ENCODE measurements around the gene APEH. TPM values are rescaled to one million over a fixed set of nuclear protein-coding genes. Genes with fewer than 3 reads are reported as not detected.

APEH gene
- total RNA-seq, 1 experiment from 2014 or later: 215 TPM

DNA sequence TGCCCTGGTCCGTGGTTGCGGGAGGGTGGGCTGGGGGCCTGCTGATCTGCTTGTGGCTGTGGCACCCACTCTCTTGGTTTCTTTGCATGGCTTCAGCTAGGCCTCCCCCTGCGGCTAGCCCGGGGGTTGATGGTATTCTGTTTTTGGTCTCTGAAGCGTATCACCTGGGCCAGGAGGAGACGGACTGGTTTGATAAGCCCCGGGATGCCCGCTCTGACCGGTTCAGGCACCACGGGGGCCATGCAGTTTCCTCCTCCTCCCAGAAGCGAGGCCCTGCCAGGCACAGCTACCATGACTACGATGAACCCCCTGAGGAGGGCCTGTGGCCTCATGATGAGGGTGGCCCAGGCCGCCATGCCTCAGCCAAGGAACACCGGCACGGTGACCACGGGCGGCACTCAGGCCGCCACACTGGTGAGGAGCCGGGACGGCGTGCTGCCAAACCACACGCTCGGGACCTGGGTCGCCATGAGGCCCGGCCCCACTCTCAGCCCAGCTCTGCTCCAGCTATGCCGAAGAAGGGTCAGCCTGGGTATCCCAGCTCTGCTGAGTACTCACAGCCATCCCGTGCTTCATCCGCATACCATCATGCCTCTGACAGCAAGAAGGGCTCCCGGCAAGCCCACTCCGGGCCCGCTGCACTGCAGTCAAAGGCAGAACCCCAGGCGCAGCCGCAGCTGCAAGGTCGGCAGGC is 11.3 kb upstream of the APEH start:
- Histone ChIP-seq H3K14ac (ENCODE audit: insufficient read depth, low read length) (no peak overlapping the region; the same call in 1 of the 2 replicates), H4K91ac (ENCODE audit: insufficient read length, low read depth, low read length) (no peak overlapping the region), H2BK20ac (ENCODE audit: low read depth, low read length, poor library complexity, severe bottlenecking) (no peak overlapping the region), H2AK5ac (ENCODE audit: insufficient read length, low read length) (no peak overlapping the region), H3K27ac (ENCODE audit: insufficient read length, low read depth, low read length) (no peak overlapping the region), H2BK5ac (ENCODE audit: insufficient read length, low read length) (no peak overlapping the region), H3K4me2 (ENCODE audit: insufficient read depth, insufficient read length, low read length) (no peak overlapping the region), H4K20me1 (ENCODE audit: control insufficient read depth, insufficient read depth, insufficient read length) (no peaks in the 10 kb centered on the region), H4K5ac (ENCODE audit: insufficient read length, low read depth, low read length) (no peak overlapping the region), H3T11ph (ENCODE audit: low read length) (no peak overlapping the region), H2AFZ (ENCODE audit: low read length) (no peak overlapping the region), H3K18ac (ENCODE audit: insufficient read length, low read depth, low read length) (no peak overlapping the region), H2BK120ac (ENCODE audit: low read depth, low read length, poor library complexity, severe bottlenecking) (no peak overlapping the region), H3K79me1 (ENCODE audit: insufficient read depth, low read depth, low read length, poor library complexity, severe bottlenecking) (no peaks in the 10 kb centered on the region), H3K56ac (ENCODE audit: insufficient read length, low read depth, low read length) (no peak overlapping the region), H3K4me1 (ENCODE audit: insufficient read depth, low read length) (no peaks in the 10 kb centered on the region; the same call in 1 of the 2 replicates), H3K9ac (ENCODE audit: extremely low read depth, insufficient read length, low read length) (no peak overlapping the region), H3K27me3 (ENCODE audit: insufficient read depth, low read length) (no peaks in the 10 kb centered on the region), H2BK12ac (ENCODE audit: insufficient read length, low read depth, low read length) (no peak overlapping the region), H3K23me2 (ENCODE audit: insufficient read length, low read depth, low read length, poor library complexity, severe bottlenecking) (no peaks in the 10 kb centered on the region), H3K79me2 (ENCODE audit: insufficient read depth, low read length) (no peaks in the 10 kb centered on the region), H3K23ac (ENCODE audit: insufficient read length, low read depth, low read length) (no peak overlapping the region), H2BK15ac (ENCODE audit: low read depth, low read length) (no peak overlapping the region), H3K4ac (ENCODE audit: low read depth, low read length) (no peak overlapping the region), H4K8ac (replicated peaks; ENCODE audit: insufficient read length, low read depth, low read length) (no peak overlapping the region), H3K9me3 (ENCODE audit: control insufficient read depth, low read depth, low read length) (no peaks in the 10 kb centered on the region)
- no peak overlapping the region; a peak in 1 of 7 replicates for H3K27ac Mint-ChIP-seq
- H3K4me3 Mint-ChIP-seq: no peak overlapping the region
- no CpG with 5 or more reads among the region's 34 CpGs for WGBS (ENCODE audit: extremely low coverage, insufficient read length, low lambda C conversion rate)
- H3K9me3 Mint-ChIP-seq: no peaks in the 10 kb centered on the region
- TF ChIP-seq, protein P1, sequence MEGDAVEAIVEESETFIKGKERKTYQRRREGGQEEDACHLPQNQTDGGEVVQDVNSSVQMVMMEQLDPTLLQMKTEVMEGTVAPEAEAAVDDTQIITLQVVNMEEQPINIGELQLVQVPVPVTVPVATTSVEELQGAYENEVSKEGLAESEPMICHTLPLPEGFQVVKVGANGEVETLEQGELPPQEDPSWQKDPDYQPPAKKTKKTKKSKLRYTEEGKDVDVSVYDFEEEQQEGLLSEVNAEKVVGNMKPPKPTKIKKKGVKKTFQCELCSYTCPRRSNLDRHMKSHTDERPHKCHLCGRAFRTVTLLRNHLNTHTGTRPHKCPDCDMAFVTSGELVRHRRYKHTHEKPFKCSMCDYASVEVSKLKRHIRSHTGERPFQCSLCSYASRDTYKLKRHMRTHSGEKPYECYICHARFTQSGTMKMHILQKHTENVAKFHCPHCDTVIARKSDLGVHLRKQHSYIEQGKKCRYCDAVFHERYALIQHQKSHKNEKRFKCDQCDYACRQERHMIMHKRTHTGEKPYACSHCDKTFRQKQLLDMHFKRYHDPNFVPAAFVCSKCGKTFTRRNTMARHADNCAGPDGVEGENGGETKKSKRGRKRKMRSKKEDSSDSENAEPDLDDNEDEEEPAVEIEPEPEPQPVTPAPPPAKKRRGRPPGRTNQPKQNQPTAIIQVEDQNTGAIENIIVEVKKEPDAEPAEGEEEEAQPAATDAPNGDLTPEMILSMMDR (conservative IDR thresholded peaks at IDR 0.05): no peak
- no peaks in the 10 kb centered on the region for H3K36me3 Mint-ChIP-seq (ENCODE audit: insufficient read depth in 1 of 3, low read depth in 3 of 3)
- H3K27me3 Mint-ChIP-seq (ENCODE audit: low read depth): no peaks in the 10 kb centered on the region; the same call in 1 of the 2 replicates
- peaks cover 13 to 16% of the 10 kb centered on the region in 2 experiments for H3K4me1 Mint-ChIP-seq
- no peak for DNase-seq
